GM19239 (cell line): ENCODE measurements around the gene MDGA2.
"Not testable (repeated sequence)": the region's sequence is repeated elsewhere in the genome, so short reads cannot be mapped to it uniquely, and the experiment has no call there.

Experiments
- DNase-seq: peaks from one replicate; pipeline ENCODE4 v3.0.0; 2011; ENCODE audit warnings: low spot score; ENCODE audit not compliant: insufficient read length
- FAIRE-seq: peaks from 2 replicates; lab custom pipeline; 2011; peaks lifted over from hg19 to GRCh38; lab: Jason Lieb, UNC

Gene MDGA2

DNA sequence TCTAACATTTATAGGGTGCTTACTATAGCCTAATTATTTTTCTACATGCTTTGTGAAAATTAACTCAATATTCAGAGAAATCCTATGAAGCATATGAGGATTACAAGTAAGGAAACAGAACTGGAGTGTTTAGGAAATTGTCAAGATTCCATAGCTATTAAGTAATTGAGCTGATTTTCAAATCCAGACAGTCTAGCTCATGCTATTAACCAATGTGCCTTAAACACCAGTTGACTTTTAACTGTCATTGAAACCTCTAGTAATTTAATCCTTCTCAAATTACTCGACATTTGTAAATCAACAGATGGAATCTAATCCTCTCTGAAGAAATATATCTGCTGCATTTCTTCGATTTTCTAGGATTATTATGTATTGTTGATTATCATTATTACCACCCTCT lies 488.9 kb downstream of the MDGA2 start:
- FAIRE-seq = no peak
- no peak for DNase-seq

GRCh38 chr14:47179906-47180305 lies 495.5 kb downstream of the MDGA2 start:
- FAIRE-seq (no peak), DNase-seq (no peak)

GRCh38 chr14:47171896-47172295 lies 503.5 kb downstream of the MDGA2 start:
- not testable (repeated sequence) for FAIRE-seq, DNase-seq

DNA sequence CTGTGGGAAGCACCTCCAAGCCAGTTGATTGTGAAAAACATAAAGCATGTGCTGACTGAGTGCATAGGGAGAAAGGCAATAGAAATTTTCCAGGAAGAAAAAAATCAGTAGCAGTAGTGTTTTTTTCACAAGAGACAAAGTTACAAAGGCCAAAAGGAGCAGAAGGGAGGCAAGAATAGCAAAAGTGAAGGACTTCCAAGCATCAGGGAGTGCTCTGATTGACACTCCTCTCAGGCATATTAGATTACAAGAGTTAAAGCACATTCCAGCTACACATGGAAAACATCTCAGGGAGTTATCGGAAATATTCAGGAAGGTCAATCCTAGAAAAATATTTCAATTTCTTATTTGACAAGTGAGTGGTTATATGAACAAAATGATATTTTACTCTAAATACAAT lies 508.0 kb downstream of the MDGA2 start:
- DNase-seq (no peak), FAIRE-seq (no peak)

- DNase-seq (no peak), FAIRE-seq (no peak)
These were observed 520.0 kb downstream of the MDGA2 start for GRCh38 chr14:47155395-47155794.

- FAIRE-seq (no peak), DNase-seq (no peak)
These were observed 521.1 kb downstream of the MDGA2 start for GRCh38 chr14:47154276-47154797.

GRCh38 chr14:47153746-47154145 lies 521.7 kb downstream of the MDGA2 start:
- FAIRE-seq (no peak), DNase-seq (no peak)

DNA sequence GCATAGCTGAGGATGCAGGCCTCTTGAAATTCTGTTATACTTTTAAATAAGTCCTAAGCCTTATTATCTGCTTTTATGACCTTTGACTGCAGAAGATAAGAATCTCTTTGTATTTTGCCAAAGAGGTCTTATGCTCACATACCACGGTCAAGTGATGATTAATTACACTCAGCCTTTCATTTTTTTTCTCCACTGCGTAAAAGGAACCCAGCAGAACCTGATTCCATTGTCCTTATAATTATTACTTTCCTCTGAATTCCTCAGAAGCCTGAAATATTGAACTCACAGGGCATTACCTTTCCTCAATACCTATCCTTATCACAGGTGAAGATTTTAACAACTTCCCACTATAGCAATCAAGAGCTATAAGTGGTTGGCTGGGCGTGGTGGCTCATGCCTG lies 525.1 kb downstream of the MDGA2 start:
- no peak for DNase-seq
- FAIRE-seq = no peak

DNA sequence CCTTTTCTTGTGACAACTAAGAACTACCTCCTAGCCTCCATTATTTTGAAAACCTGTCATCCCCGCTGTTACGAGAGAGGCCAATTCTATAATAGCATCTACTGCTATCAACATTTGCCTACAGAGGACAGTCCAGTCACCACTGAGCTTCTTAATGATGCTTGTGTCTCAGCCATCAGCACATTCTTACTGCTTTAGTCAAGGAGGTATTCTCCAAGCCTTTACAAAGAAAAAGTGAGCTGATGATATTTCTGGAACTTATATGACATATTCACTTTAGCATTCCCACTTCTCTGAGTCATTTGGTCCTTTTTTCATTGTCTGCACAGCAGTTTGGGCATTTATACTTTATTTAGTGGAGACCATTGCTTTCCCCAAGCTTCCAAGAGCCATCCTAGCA lies 526.1 kb downstream of the MDGA2 start:
- no peak for FAIRE-seq
- DNase-seq = no peak

- FAIRE-seq = no peak
- DNase-seq = no peak
These were observed 526.7 kb downstream of the MDGA2 start for GRCh38 chr14:47148686-47149085.

GRCh38 chr14:47120645-47121044 lies 554.8 kb downstream of the MDGA2 start:
- FAIRE-seq = no peak
- no peak for DNase-seq

DNA sequence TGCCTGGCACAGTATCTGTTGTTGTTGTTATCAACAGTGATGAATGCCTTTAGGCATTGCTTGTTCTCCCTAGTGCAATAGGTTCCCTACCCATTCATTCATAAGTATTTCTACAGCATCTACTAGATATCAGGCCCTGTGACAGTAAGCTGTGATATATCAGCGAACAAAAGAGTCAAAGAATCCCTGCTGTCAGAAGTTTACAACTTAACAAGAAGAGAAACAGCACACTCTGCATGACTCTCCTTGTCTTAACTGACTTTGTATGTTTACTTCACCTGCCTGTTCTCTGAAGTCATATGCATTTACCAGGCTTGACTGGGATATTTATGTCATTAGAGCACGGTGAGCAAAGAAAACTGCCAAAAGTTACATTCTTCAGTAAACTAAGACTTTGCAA lies 571.6 kb downstream of the MDGA2 start:
- no peak for DNase-seq
- no peak for FAIRE-seq

DNA sequence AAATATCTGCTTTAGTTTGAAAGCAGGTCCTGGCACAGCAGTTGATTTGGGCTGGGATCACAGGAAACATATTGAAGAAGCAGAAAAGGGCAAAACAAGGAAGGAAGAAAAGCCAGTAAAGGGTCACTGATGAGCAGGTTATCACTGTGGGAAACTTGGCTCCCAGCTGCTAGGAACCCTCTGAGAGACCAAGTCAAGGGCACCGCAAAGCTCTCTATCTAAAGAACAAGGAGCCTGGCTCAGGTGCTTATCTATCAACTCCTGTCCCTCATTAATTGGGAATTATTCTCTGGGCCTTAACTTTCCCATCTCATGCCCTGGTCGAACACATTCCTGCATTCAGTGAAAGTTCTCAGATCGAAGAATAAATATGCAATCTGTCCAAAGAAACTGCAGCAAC lies 572.9 kb downstream of the MDGA2 start:
- FAIRE-seq = no peak

GRCh38 chr14:47085678-47086077 lies 589.7 kb downstream of the MDGA2 start:
- FAIRE-seq (no peak), DNase-seq (no peak)

More for the DNA sequence above, 572.9 kb downstream of the MDGA2 start:
- no peak for DNase-seq

- FAIRE-seq (no peak), DNase-seq (no peak)
These were observed 610.1 kb downstream of the MDGA2 start for GRCh38 chr14:47065326-47065725.

GRCh38 chr14:47060050-47060449 lies 615.4 kb downstream of the MDGA2 start:
- no peak for FAIRE-seq
- DNase-seq = no peak

- DNase-seq (no peak), FAIRE-seq (no peak)
These were observed 618.0 kb downstream of the MDGA2 start for GRCh38 chr14:47057364-47057763.

GRCh38 chr14:47044841-47045240 lies 630.6 kb downstream of the MDGA2 start:
- no peak for FAIRE-seq
- DNase-seq = no peak

DNA sequence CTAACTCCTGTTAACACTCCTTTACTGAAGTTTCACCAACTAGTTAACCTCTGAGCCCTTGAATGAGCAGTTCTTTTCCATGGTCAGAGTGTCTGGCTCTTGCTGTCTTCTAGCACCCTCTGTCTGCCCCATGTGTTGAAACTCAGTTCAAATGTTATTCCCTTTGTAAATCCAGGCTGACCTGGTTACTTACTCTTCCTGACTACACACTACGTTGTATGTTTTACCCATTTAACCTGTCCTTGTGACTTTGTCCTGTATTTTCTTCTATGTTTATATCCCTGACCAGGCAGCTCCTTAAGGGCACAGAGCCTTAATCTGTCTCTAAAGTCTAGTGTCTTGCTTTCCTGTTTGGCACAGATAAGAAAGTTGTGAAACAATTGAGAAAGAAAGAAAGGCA lies 634.9 kb downstream of the MDGA2 start:
- FAIRE-seq = no peak

DNA sequence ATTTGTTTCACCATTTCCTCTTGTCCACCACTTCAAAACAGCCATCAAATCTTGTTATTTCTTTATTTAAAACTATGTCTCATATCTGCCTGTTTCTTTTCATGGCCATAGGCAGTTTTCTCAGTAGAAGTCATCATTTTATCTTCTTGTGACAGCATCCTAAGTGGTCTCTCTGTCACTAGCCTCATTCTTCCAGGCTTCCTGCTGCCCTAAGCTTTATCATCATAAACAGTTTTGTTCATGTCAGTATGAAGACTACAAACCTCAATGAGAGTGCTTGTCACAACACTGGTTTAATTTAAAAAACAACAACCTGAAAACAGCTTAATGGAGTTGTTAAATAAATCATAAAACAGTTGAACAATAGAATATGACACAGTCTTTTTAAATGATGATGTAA lies 636.1 kb downstream of the MDGA2 start:
- DNase-seq = no peak
- FAIRE-seq = no peak

More for the DNA sequence above, 634.9 kb downstream of the MDGA2 start:
- no peak for DNase-seq

- DNase-seq (no peak), FAIRE-seq (no peak)
These were observed 652.7 kb downstream of the MDGA2 start for GRCh38 chr14:47022721-47023120.

- DNase-seq (no peak), FAIRE-seq (no peak)
These were observed 654.9 kb downstream of the MDGA2 start for GRCh38 chr14:47020500-47020899.
